B cell (primary cell): ENCODE data around the gene TMEM132D. TPM values are rescaled to one million over a fixed set of nuclear protein-coding genes. Genes with fewer than 3 reads are reported as not detected.

Source experiments
- ATAC-seq: fragments of 200-7000 bp; cut with Tn5 transposase; one replicate; pipeline ENCODE4 v1.10.0; 2021; ENCODE audit warnings: low read depth, mild to moderate bottlenecking, moderate number of reproducible peaks, moderate library complexity
- CTCF ChIA-PET: fragments of 350-600 bp; sonication (Branson Sonifier 250); formaldehyde crosslinking; loops from one replicate; lab custom pipeline; 2021; ENCODE audit warnings: antibody characterized with exemption, inconsistent platforms; lab: Charles Lee
- POLR2A ChIA-PET: fragments of 350-600 bp; sonication (Branson Sonifier 250); formaldehyde crosslinking; loops from one replicate; lab custom pipeline; 2021; ENCODE audit warnings: antibody characterized with exemption; lab: Charles Lee
- DNase-seq: peaks from one replicate; pipeline ENCODE4 v3.0.0; 2013
- H2AFZ ChIP-seq: 2 replicates; pipeline ENCODE4 v1.6.1; 2012; ENCODE audit warnings: mild to moderate bottlenecking, low read depth, low read length; ENCODE audit not compliant: insufficient read depth, poor library complexity, severe bottlenecking
- H3K27ac ChIP-seq, 2 donors: 1 replicate in 1 of 2; 2 replicates in 1 of 2; pipeline ENCODE4 v1.5.1; 2012 to 2013; ENCODE audit warnings: low read length in 2 of 2, mild to moderate bottlenecking in 2 of 2, moderate library complexity in 1 of 2
- H3K27me3 ChIP-seq, 4 experiments: fragments of 200-600 bp in 1 of 4; sonication (generic) in 1 of 4; replicated peaks in 1 of 4; 1 replicate in 2 of 4; 2 replicates in 2 of 4; pipeline versions ENCODE4 v1.6.1 to v1.7.0; 2013 to 2016; ENCODE audit warnings: low read length in 3 of 4, mild to moderate bottlenecking in 2 of 4, mixed read lengths in 1 of 4, moderate library complexity in 1 of 4; ENCODE audit not compliant: insufficient read depth in 4 of 4, control insufficient read depth in 3 of 4; ENCODE audit errors: control extremely low read depth in 1 of 4
- H3K36me3 ChIP-seq, 2 experiments: replicated peaks in 1 of 2; 1 replicate in 1 of 2; 2 replicates in 1 of 2; pipeline versions ENCODE4 v1.6.1 to v1.7.1; 2013; ENCODE audit warnings: low read length in 1 of 2; ENCODE audit not compliant: insufficient read depth in 2 of 2, control insufficient read depth in 1 of 2; ENCODE audit errors: control extremely low read depth in 1 of 2, extremely low read depth in 1 of 2
- H3K4me1 ChIP-seq, 2 donors: fragments of 200-600 bp in 1 of 2; sonication (generic) in 1 of 2; 1 replicate in 1 of 2; 2 replicates in 1 of 2; pipeline versions ENCODE4 v1.5.1 to v1.6.1; 2013 to 2017; ENCODE audit warnings: low read length in 2 of 2; ENCODE audit not compliant: control insufficient read depth in 2 of 2, insufficient read depth in 2 of 2
- H3K4me2 ChIP-seq: replicated peaks from 2 replicates; pipeline ENCODE3; 2012; ENCODE audit warnings: mild to moderate bottlenecking, low read depth, low read length; ENCODE audit not compliant: poor library complexity, severe bottlenecking
- H3K4me3 ChIP-seq, 5 experiments: fragments of 200-600 bp in 1 of 5; sonication (generic) in 1 of 5; 1 replicate in 3 of 5; 2 replicates in 2 of 5; pipeline versions ENCODE4 v1.5.1 to v1.7.0; 2011 to 2016; ENCODE audit warnings: low read length in 4 of 5, mild to moderate bottlenecking in 4 of 5, low read depth in 2 of 5, control low read depth in 1 of 5, moderate library complexity in 1 of 5; ENCODE audit not compliant: insufficient read depth in 1 of 5; ENCODE audit errors: control extremely low read depth in 1 of 5, extremely low read depth in 1 of 5
- H3K79me2 ChIP-seq: fragments of 200-600 bp; sonication (generic); one replicate; pipeline ENCODE4 v1.6.0; 2016; ENCODE audit warnings: low read length; ENCODE audit not compliant: control insufficient read depth, insufficient read depth
- H3K9ac ChIP-seq: fragments of 200-600 bp; sonication (generic); 2 replicates; pipeline ENCODE4 v1.6.1; 2017; ENCODE audit warnings: mild to moderate bottlenecking, low read length, moderate library complexity
- H3K9me3 ChIP-seq, 3 donors: one replicate each; pipeline versions ENCODE4 v1.6.1 to v1.7.1; 2013; ENCODE audit warnings: low read length in 2 of 3; ENCODE audit not compliant: control insufficient read depth in 2 of 3, insufficient read depth in 1 of 3; ENCODE audit errors: control extremely low read depth in 1 of 3
- H4K20me1 ChIP-seq: 2 replicates; pipeline ENCODE4 v1.6.0; 2012; ENCODE audit warnings: mild to moderate bottlenecking, low read length; ENCODE audit not compliant: insufficient read depth, control insufficient read depth, poor library complexity, severe bottlenecking
- H3K27ac Mint-ChIP-seq: one replicate; pipeline ENCODE4 v1.8.0; 2021; ENCODE audit warnings: mixed read lengths
- H3K27me3 Mint-ChIP-seq: one replicate; pipeline ENCODE4 v1.8.0; 2021; ENCODE audit warnings: mixed read lengths
- H3K4me1 Mint-ChIP-seq: one replicate; pipeline ENCODE4 v1.8.0; 2021; ENCODE audit warnings: mixed read lengths
- H3K4me3 Mint-ChIP-seq: one replicate; pipeline ENCODE4 v1.8.0; 2021; ENCODE audit warnings: mixed read lengths
- H3K9me3 Mint-ChIP-seq: one replicate; pipeline ENCODE4 v1.8.0; 2022; ENCODE audit warnings: mixed read lengths; ENCODE audit not compliant: insufficient read depth
- EZH2 ChIP-seq: IDR thresholded peaks from 2 replicates; pipeline ENCODE4 v1.6.1; 2012; ENCODE audit warnings: borderline replicate concordance, low read depth, mild to moderate bottlenecking, moderate library complexity, low read length; ENCODE audit not compliant: insufficient read depth, poor library complexity, severe bottlenecking
- WGBS: methylation state at CpG from one replicate; pipeline ENCODE4 v1.1.5; 2013; ENCODE audit warnings: missing lambda C conversion rate; ENCODE audit not compliant: insufficient coverage; 5-methylcytosine and 5-hydroxymethylcytosine counted together
- intact Hi-C: fragments of 100-400 bp; cut with micrococcal nuclease; formaldehyde crosslinking; loops from one replicate; pipeline ENCODE4 v1.10.0; 2022
- polyA plus RNA-seq: library from polyadenylated mRNA; depleted of rRNA; stranded (reverse); fragments of >200 nt; gene quantifications from 2 replicates; pipeline ENCODE4 v1.2.3, GENCODE V29; 2012
- total RNA-seq, 2 donors: library from RNA; stranded (reverse); fragments of 120-200 nt in 1 of 2; gene quantifications; 1 replicate in 1 of 2; 2 replicates in 1 of 2; pipeline versions ENCODE4 v1.2.3 to v1.2.4, GENCODE V29; 2013 to 2022
- TF ChIP-seq, protein P1 (sequence below): fragments of 200-600 bp; IDR thresholded peaks from one replicate; pipeline ENCODE4 v1.8.0; 2022; ENCODE audit warnings: antibody characterized with exemption, mild to moderate bottlenecking

TMEM132D gene
- total and polyA plus RNA-seq, 2 donors (not counting 1 experiment from before 2014, with no cell fraction given), result not detected

- no peaks in the 10 kb centered on the region for H3K9me3 ChIP-seq
- WGBS, result 90% methylated on average over 2 of the region's 5 CpGs
- ChIA-PET CTCF (no interaction called here), POLR2A (no interaction called here)
- Mint-ChIP-seq H3K4me1 (no peaks in the 10 kb centered on the region), H3K27ac (no peak overlapping the region), H3K9me3 (no peaks in the 10 kb centered on the region), H3K27me3 (no peaks in the 10 kb centered on the region), H3K4me3 (no peak overlapping the region)
- no peak overlapping the region for H3K4me3 ChIP-seq
- ATAC-seq (no peak), DNase-seq (no peak)
- no peaks in the 10 kb centered on the region for H3K79me2 ChIP-seq
- TF ChIP-seq EZH2, result no peak
- TF ChIP-seq, protein P1, sequence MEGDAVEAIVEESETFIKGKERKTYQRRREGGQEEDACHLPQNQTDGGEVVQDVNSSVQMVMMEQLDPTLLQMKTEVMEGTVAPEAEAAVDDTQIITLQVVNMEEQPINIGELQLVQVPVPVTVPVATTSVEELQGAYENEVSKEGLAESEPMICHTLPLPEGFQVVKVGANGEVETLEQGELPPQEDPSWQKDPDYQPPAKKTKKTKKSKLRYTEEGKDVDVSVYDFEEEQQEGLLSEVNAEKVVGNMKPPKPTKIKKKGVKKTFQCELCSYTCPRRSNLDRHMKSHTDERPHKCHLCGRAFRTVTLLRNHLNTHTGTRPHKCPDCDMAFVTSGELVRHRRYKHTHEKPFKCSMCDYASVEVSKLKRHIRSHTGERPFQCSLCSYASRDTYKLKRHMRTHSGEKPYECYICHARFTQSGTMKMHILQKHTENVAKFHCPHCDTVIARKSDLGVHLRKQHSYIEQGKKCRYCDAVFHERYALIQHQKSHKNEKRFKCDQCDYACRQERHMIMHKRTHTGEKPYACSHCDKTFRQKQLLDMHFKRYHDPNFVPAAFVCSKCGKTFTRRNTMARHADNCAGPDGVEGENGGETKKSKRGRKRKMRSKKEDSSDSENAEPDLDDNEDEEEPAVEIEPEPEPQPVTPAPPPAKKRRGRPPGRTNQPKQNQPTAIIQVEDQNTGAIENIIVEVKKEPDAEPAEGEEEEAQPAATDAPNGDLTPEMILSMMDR, result no peak
- no peaks in the 10 kb centered on the region for H4K20me1 ChIP-seq
- no peak overlapping the region for H2AFZ ChIP-seq
- no peaks in the 10 kb centered on the region for H3K27me3 ChIP-seq
- no peaks in the 10 kb centered on the region for H3K36me3 ChIP-seq
- intact Hi-C loops, result no loop called here
- H3K4me1 ChIP-seq, result no peaks in the 10 kb centered on the region
- no peak overlapping the region for H3K9ac ChIP-seq
- no peak overlapping the region for H3K4me2 ChIP-seq
- no peak overlapping the region for H3K27ac ChIP-seq
These were observed 823.4 kb downstream of the TMEM132D start for GRCh38 chr12:129080391-129080790.

DNA sequence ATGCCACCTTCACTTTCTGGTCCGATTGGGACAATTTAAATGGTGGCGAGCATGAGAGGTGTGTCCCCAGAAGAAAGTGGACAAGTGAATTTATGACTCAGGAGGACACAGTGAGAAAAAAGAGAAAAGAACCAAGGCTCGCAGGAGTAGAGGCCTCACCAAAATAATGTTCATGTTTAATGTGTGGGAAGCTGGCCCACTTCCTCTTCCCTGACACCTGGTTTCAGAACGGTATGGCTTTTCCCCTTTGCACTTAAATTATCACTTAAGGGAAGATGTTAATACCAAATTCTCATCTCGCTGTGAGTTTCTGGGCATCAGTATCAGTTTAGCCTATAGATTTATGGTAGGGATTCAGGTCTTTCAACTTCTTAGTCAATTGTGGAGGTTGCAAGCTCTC is 824.1 kb downstream of the TMEM132D start:
- TF ChIP-seq, protein P1, result no peak
- TF ChIP-seq EZH2, result no peak
- H3K36me3 ChIP-seq, result no peaks in the 10 kb centered on the region
- no peaks in the 10 kb centered on the region for H4K20me1 ChIP-seq
- no peak overlapping the region for H2AFZ ChIP-seq
- Mint-ChIP-seq H3K27ac (no peak overlapping the region), H3K9me3 (no peaks in the 10 kb centered on the region), H3K4me3 (no peak overlapping the region), H3K27me3 (no peaks in the 10 kb centered on the region), H3K4me1 (no peaks in the 10 kb centered on the region)
- H3K27me3 ChIP-seq, result no peaks in the 10 kb centered on the region
- DNase-seq (no peak), ATAC-seq (no peak)
- POLR2A ChIA-PET, result no interaction called here
- CTCF ChIA-PET, result no interaction called here
- intact Hi-C loops, result no loop called here
- H3K4me2 ChIP-seq, result no peak overlapping the region
- no peak overlapping the region for H3K4me3 ChIP-seq
- H3K9me3 ChIP-seq, result no peaks in the 10 kb centered on the region
- no peak overlapping the region for H3K9ac ChIP-seq
- no peaks in the 10 kb centered on the region for H3K4me1 ChIP-seq
- WGBS, result 100% methylated on average over 1 of the region's 5 CpGs
- no peak overlapping the region for H3K27ac ChIP-seq
- H3K79me2 ChIP-seq, result no peaks in the 10 kb centered on the region
